GM13976 (cell line): ENCODE data around the gene SH3GLB1.

ENCODE experiments used
- DNase-seq: peaks from one replicate; pipeline ENCODE4 v3.0.0; 2012; ENCODE audit warnings: low spot score
- in situ Hi-C: fragments of 300-500 bp; cut with MboI; formaldehyde crosslinking; loops from one replicate; pipeline ENCODE4 v1.12.0; 2022; ENCODE audit warnings: low sequenced_read_pairs, mixed read lengths, inconsistent platforms; ENCODE audit not compliant: unreplicated experiment
- TF ChIP-seq, protein P1 (sequence below): IDR thresholded peaks from 2 replicates; pipeline ENCODE4 v1.5.1; 2012; ENCODE audit warnings: borderline replicate concordance, mild to moderate bottlenecking; ENCODE audit not compliant: insufficient read depth; ENCODE audit errors: extremely low read depth, missing control alignments, control extremely low read depth

Gene SH3GLB1

GRCh38 chr1:86757272-86757984, 53.1 kb downstream of the SH3GLB1 start:
- TF ChIP-seq, protein P1, sequence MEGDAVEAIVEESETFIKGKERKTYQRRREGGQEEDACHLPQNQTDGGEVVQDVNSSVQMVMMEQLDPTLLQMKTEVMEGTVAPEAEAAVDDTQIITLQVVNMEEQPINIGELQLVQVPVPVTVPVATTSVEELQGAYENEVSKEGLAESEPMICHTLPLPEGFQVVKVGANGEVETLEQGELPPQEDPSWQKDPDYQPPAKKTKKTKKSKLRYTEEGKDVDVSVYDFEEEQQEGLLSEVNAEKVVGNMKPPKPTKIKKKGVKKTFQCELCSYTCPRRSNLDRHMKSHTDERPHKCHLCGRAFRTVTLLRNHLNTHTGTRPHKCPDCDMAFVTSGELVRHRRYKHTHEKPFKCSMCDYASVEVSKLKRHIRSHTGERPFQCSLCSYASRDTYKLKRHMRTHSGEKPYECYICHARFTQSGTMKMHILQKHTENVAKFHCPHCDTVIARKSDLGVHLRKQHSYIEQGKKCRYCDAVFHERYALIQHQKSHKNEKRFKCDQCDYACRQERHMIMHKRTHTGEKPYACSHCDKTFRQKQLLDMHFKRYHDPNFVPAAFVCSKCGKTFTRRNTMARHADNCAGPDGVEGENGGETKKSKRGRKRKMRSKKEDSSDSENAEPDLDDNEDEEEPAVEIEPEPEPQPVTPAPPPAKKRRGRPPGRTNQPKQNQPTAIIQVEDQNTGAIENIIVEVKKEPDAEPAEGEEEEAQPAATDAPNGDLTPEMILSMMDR = no peak
- DNase-seq = no peak
- in situ Hi-C loops = no loop called here

- no peak for DNase-seq
- TF ChIP-seq, protein P1 = no peak
- in situ Hi-C loops = no loop called here
Measured at GRCh38 chr1:86758570-86758969, 54.2 kb downstream of the SH3GLB1 start.

GRCh38 chr1:86760199-86760598, 55.8 kb downstream of the SH3GLB1 start:
- in situ Hi-C loops = no loop called here
- TF ChIP-seq, protein P1 = no peak
- no peak for DNase-seq

GRCh38 chr1:86762336-86762735, 58.0 kb downstream of the SH3GLB1 start:
- no peak for DNase-seq
- in situ Hi-C loops = no loop called here
- TF ChIP-seq, protein P1 = no peak

GRCh38 chr1:86764523-86764922, 60.1 kb downstream of the SH3GLB1 start:
- TF ChIP-seq, protein P1 = no peak
- DNase-seq = no peak
- in situ Hi-C loops = no loop called here

DNA sequence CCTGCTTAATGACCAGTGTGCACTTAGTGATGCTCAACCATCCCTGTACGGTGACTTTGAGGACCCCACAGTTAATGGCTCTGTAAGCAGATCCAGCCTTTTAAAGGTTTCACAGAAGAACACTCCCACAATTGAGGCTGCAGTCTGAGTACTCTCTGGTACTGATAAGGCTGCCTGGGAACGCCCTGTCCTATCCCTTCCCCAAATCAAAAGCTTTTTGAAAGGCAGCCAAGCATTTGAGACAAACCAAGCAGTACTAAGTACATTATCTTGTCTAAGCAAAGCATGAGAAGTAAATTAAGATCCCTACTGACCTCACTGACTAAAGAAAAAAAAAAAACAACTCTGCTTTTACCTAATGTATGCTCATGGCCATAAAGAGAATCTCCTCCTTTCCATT, 60.7 kb downstream of the SH3GLB1 start:
- TF ChIP-seq, protein P1 = no peak
- no peak for DNase-seq
- in situ Hi-C loops = no loop called here
